Astrocyte (in vitro differentiated cells and primary cell): ENCODE data around the gene WBP2NL. TPM values are rescaled to one million over a fixed set of nuclear protein-coding genes. Genes with fewer than 3 reads are reported as not detected.

ENCODE experiments used
- DNase-seq: peaks from one replicate; pipeline ENCODE4 v3.0.0-alpha.2; 2010; ENCODE audit warnings: low read depth
- FAIRE-seq: peaks from 2 replicates; lab custom pipeline; 2011; peaks lifted over from hg19 to GRCh38; lab: Jason Lieb, UNC
- H2AFZ ChIP-seq: 2 replicates; pipeline ENCODE4 v1.6.0; 2012; ENCODE audit warnings: low read depth, low read length, inconsistent platforms
- H3K27ac ChIP-seq: 2 replicates; pipeline ENCODE4 v1.5.1; 2011; ENCODE audit warnings: low read depth, low read length, inconsistent platforms
- H3K27me3 ChIP-seq: 2 replicates; pipeline ENCODE4 v1.6.0; 2011; ENCODE audit warnings: low read length, inconsistent platforms; ENCODE audit not compliant: insufficient read depth
- H3K36me3 ChIP-seq: 2 replicates; pipeline ENCODE4 v1.5.1; 2011; ENCODE audit warnings: low read length, inconsistent platforms; ENCODE audit not compliant: insufficient read depth
- H3K4me1 ChIP-seq: 2 replicates; pipeline ENCODE4 v1.5.1; 2011; ENCODE audit warnings: low read length, inconsistent platforms; ENCODE audit not compliant: insufficient read depth
- H3K4me2 ChIP-seq: 2 replicates; pipeline ENCODE4 v1.6.0; 2012; ENCODE audit warnings: low read length, inconsistent platforms
- H3K4me3 ChIP-seq: 2 replicates; pipeline ENCODE4 v1.5.1; 2011; ENCODE audit warnings: low read depth, mild to moderate bottlenecking, low read length, inconsistent platforms; ENCODE audit not compliant: insufficient read depth
- H3K79me2 ChIP-seq: 2 replicates; pipeline ENCODE4 v1.6.0; 2012; ENCODE audit warnings: mild to moderate bottlenecking, low read length, inconsistent platforms; ENCODE audit not compliant: insufficient read depth
- H3K9ac ChIP-seq: 2 replicates; pipeline ENCODE4 v1.6.0; 2012; ENCODE audit warnings: mild to moderate bottlenecking, low read length, inconsistent platforms
- H3K9me3 ChIP-seq: 2 replicates; pipeline ENCODE4 v1.5.1; 2012; ENCODE audit warnings: low read depth, mild to moderate bottlenecking, low read length, inconsistent platforms; ENCODE audit not compliant: insufficient read depth
- H4K20me1 ChIP-seq: 2 replicates; pipeline ENCODE4 v1.6.0; 2012; ENCODE audit warnings: low read length, inconsistent platforms; ENCODE audit not compliant: insufficient read depth
- H3K27ac Mint-ChIP-seq: one replicate; pipeline ENCODE4 v1.8.0; 2021; ENCODE audit warnings: mild to moderate bottlenecking, mixed read lengths; ENCODE audit not compliant: unreplicated experiment
- H3K27me3 Mint-ChIP-seq: one replicate; pipeline ENCODE4 v1.8.0; 2021; ENCODE audit warnings: low read depth, mixed read lengths; ENCODE audit not compliant: unreplicated experiment
- H3K36me3 Mint-ChIP-seq: one replicate; pipeline ENCODE4 v1.8.0; 2021; ENCODE audit warnings: low read depth, mixed read lengths; ENCODE audit not compliant: unreplicated experiment
- H3K4me1 Mint-ChIP-seq: one replicate; pipeline ENCODE4 v1.8.0; 2021; ENCODE audit warnings: low read depth, mixed read lengths; ENCODE audit not compliant: unreplicated experiment
- H3K4me3 Mint-ChIP-seq: one replicate; pipeline ENCODE4 v1.8.0; 2021; ENCODE audit warnings: mild to moderate bottlenecking, moderate library complexity, mixed read lengths; ENCODE audit not compliant: unreplicated experiment
- H3K9me3 Mint-ChIP-seq: one replicate; pipeline ENCODE4 v1.8.0; 2021; ENCODE audit warnings: mild to moderate bottlenecking, mixed read lengths; ENCODE audit not compliant: unreplicated experiment
- CTCF ChIP-seq: IDR thresholded peaks from 2 replicates; pipeline ENCODE4 v1.5.1; 2011; ENCODE audit warnings: low read depth, mild to moderate bottlenecking, inconsistent platforms, low read length, moderate library complexity; ENCODE audit not compliant: insufficient read depth
- EZH2 ChIP-seq: IDR thresholded peaks from 2 replicates; pipeline ENCODE4 v1.6.1; 2012; ENCODE audit warnings: mild to moderate bottlenecking, low read length, inconsistent platforms; ENCODE audit not compliant: insufficient read depth
- total RNA-seq: library from RNA; stranded (reverse); gene quantifications from 2 replicates; pipeline ENCODE4 v1.2.1, GENCODE V29; 2021

The WBP2NL gene
- total RNA-seq, 1 donor from 2014 or later, result not detected

- FAIRE-seq (peak; percentile 54), DNase-seq (no peak)
- H3K4me1 ChIP-seq, result no peaks in the 10 kb centered on the region
- peaks cover 14% of the 10 kb centered on the region for H3K9me3 Mint-ChIP-seq
- no peak overlapping the region for H3K9ac ChIP-seq
- H3K79me2 ChIP-seq, result no peaks in the 10 kb centered on the region
- peaks cover 5% of the 10 kb centered on the region for H3K36me3 ChIP-seq
- H3K4me1 Mint-ChIP-seq, result no peaks in the 10 kb centered on the region
- H3K4me3 Mint-ChIP-seq, result no peak overlapping the region
- H4K20me1 ChIP-seq, result no peaks in the 10 kb centered on the region
- no peaks in the 10 kb centered on the region for H3K9me3 ChIP-seq
- peaks cover 1% of the 10 kb centered on the region for H3K27me3 Mint-ChIP-seq
- H3K4me3 ChIP-seq, result no peak overlapping the region
- H3K27me3 ChIP-seq, result no peaks in the 10 kb centered on the region
- H3K27ac ChIP-seq, result no peak overlapping the region
- no peak for TF ChIP-seq CTCF
- TF ChIP-seq EZH2, result no peak
- no peak overlapping the region for H3K27ac Mint-ChIP-seq
- no peak overlapping the region for H3K4me2 ChIP-seq
- no peak overlapping the region for H2AFZ ChIP-seq
- peaks cover 25% of the 10 kb centered on the region for H3K36me3 Mint-ChIP-seq
Observed at GRCh38 chr22:42056757-42057511, 58.3 kb downstream of the WBP2NL start.

GRCh38 chr22:42060489-42060888 lies 61.9 kb downstream of the WBP2NL start:
- Histone ChIP-seq H3K4me3 (no peak overlapping the region), H3K27me3 (no peaks in the 10 kb centered on the region), H2AFZ (no peak overlapping the region), H3K9me3 (no peaks in the 10 kb centered on the region), H3K79me2 (no peaks in the 10 kb centered on the region), H3K36me3 (peaks cover 5% of the 10 kb centered on the region), H3K4me2 (no peak overlapping the region), H3K4me1 (no peaks in the 10 kb centered on the region), H3K27ac (no peak overlapping the region), H3K9ac (no peak overlapping the region), H4K20me1 (no peaks in the 10 kb centered on the region)
- TF ChIP-seq CTCF, result no peak
- TF ChIP-seq EZH2, result no peak
- H3K27ac Mint-ChIP-seq, result no peak overlapping the region
- H3K4me3 Mint-ChIP-seq, result no peak overlapping the region
- H3K27me3 Mint-ChIP-seq, result no peaks in the 10 kb centered on the region
- FAIRE-seq (no peak), DNase-seq (no peak)
- peaks cover 14% of the 10 kb centered on the region for H3K9me3 Mint-ChIP-seq
- no peaks in the 10 kb centered on the region for H3K4me1 Mint-ChIP-seq
- H3K36me3 Mint-ChIP-seq, result peaks cover 25% of the 10 kb centered on the region

- Histone ChIP-seq H3K27ac (no peak overlapping the region), H2AFZ (no peak overlapping the region), H3K4me1 (no peaks in the 10 kb centered on the region), H3K27me3 (no peaks in the 10 kb centered on the region), H3K4me2 (no peak overlapping the region), H4K20me1 (no peaks in the 10 kb centered on the region), H3K9me3 (no peaks in the 10 kb centered on the region), H3K9ac (no peak overlapping the region), H3K36me3 (peaks cover 5% of the 10 kb centered on the region), H3K4me3 (no peak overlapping the region), H3K79me2 (no peaks in the 10 kb centered on the region)
- no peak for TF ChIP-seq CTCF
- TF ChIP-seq EZH2, result no peak
- Mint-ChIP-seq H3K4me1 (no peaks in the 10 kb centered on the region), H3K4me3 (no peak overlapping the region), H3K27me3 (no peaks in the 10 kb centered on the region), H3K27ac (no peak overlapping the region), H3K9me3 (peaks cover 14% of the 10 kb centered on the region), H3K36me3 (peaks cover 27% of the 10 kb centered on the region)
- FAIRE-seq (no peak), DNase-seq (no peak)
Observed at GRCh38 chr22:42061041-42061440, 62.5 kb downstream of the WBP2NL start.
